Coronary artery (tissue), 2 donors: ENCODE data around the gene CCND1.

Experiments
- DNase-seq: peaks from one replicate; pipeline ENCODE4 v3.0.0-alpha.2; 2017; ENCODE audit warnings: low spot score
- H3K27ac ChIP-seq, 2 donors: fragments of 200-600 bp; sonication (generic); one replicate each; pipeline ENCODE4 v1.5.1; 2016 to 2019
- H3K4me3 ChIP-seq: fragments of 200-600 bp; sonication (generic); 2 replicates; pipeline ENCODE4 v1.5.1; 2016; ENCODE audit warnings: mild to moderate bottlenecking, moderate library complexity
- TF ChIP-seq, protein P1 (sequence below): fragments of 200-600 bp; sonication (generic); IDR thresholded peaks from one replicate; pipeline ENCODE4 v1.5.1; 2019; ENCODE audit warnings: antibody characterized with exemption

The CCND1 gene

DNA sequence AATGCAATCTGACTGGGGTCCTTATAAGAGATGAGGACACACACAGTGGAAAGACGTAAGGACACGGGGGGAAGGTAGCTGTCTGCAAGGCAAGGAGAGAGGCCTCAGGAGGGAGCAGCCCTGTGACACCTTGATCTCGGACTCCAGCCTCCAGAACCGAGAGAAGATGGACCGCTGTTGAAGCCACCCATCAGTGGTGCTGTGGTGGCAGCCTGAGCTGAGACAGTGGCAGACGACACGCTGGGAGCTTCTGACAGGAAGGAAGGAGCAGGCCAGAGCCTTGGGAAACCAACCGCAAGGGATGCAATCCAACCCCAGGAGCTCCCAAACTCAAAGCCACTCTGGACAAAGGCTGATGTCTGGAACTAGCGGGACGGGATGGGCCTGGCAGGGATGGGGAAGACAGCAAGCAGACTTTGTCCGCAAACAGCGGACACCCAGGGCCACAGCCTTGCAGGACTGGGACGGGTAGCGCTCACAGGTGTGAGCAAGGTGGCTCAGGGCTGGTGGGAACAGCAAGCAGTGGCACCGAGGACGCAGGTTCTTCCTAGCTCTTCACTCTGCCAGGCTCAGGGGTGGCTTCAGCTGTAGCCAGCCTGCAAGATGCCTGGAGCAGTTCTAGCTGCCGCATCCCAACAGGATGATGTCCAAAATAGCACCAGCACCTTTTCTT, 23.3 kb downstream of the CCND1 start:
- no peak for DNase-seq
- Histone ChIP-seq H3K27ac (no peak overlapping the region), H3K4me3 (no peak overlapping the region)
- TF ChIP-seq, protein P1, sequence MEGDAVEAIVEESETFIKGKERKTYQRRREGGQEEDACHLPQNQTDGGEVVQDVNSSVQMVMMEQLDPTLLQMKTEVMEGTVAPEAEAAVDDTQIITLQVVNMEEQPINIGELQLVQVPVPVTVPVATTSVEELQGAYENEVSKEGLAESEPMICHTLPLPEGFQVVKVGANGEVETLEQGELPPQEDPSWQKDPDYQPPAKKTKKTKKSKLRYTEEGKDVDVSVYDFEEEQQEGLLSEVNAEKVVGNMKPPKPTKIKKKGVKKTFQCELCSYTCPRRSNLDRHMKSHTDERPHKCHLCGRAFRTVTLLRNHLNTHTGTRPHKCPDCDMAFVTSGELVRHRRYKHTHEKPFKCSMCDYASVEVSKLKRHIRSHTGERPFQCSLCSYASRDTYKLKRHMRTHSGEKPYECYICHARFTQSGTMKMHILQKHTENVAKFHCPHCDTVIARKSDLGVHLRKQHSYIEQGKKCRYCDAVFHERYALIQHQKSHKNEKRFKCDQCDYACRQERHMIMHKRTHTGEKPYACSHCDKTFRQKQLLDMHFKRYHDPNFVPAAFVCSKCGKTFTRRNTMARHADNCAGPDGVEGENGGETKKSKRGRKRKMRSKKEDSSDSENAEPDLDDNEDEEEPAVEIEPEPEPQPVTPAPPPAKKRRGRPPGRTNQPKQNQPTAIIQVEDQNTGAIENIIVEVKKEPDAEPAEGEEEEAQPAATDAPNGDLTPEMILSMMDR, result no peak

DNA sequence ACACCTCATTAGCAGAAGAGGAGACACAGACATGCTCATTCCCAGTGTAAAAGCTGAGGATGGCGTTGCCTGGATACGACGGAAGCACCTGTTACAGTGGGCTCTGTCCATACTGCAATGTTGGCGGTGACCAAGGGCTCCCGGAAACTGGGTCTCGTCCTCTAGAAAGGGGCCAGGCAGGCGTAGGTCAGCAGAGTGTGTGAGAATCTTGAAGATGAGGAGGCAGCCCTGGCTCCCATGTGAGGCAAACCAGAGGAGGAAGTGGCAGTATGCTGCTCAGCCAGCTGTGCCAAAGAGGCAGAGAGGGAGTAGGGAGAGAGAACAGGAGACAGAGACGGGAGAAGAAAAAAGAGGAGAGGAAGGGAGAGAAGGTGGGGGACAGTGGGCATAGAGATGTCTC, 23.9 kb downstream of the CCND1 start:
- DNase-seq, result peak; percentile 62
- no peak overlapping the region for H3K4me3 ChIP-seq
- TF ChIP-seq, protein P1, result no peak
- no peak overlapping the region for H3K27ac ChIP-seq

DNA sequence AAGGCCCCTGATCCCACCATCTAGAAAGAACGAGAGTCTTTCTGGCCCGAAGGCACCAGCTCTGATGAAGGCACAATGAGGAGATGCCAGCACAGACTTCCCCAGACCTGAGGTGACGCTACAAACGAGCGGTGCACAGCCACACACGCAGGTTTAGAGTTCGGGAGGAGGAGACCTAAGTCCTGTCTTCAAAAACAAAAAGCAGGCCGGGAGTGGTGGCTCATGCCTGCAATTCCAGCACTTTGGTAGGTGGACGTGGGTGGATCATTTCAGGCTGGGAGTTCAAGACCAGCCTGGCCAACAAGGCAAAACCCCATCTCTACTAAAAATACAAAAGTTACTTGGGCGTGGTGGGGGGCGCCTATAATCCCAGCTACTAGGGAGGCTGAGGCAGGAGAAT, 24.7 kb downstream of the CCND1 start:
- DNase-seq, result no peak
- Histone ChIP-seq H3K4me3 (no peak overlapping the region), H3K27ac (no peak overlapping the region)
- TF ChIP-seq, protein P1, result no peak

DNA sequence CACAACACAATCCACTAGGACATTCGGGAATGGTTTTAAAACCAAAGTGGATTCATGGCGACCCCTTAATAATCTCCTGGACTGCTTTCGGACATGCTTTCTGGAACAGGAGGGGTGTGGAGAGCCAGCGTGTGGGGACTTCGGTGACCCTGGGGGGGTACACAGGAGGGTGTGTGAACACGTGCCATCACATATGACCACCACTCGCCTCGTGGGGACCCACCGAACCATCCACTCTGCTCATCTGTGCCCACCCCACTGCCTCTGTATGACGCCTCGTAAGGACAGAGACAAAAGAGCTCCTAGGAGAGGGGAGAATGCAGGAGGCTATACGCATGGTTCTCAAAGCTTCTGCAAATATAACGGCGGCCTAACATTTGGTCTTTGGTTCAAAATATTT, 25.3 kb downstream of the CCND1 start:
- TF ChIP-seq, protein P1, result no peak
- no peak overlapping the region for H3K27ac ChIP-seq
- H3K4me3 ChIP-seq, result no peak overlapping the region
- DNase-seq, result no peak

DNA sequence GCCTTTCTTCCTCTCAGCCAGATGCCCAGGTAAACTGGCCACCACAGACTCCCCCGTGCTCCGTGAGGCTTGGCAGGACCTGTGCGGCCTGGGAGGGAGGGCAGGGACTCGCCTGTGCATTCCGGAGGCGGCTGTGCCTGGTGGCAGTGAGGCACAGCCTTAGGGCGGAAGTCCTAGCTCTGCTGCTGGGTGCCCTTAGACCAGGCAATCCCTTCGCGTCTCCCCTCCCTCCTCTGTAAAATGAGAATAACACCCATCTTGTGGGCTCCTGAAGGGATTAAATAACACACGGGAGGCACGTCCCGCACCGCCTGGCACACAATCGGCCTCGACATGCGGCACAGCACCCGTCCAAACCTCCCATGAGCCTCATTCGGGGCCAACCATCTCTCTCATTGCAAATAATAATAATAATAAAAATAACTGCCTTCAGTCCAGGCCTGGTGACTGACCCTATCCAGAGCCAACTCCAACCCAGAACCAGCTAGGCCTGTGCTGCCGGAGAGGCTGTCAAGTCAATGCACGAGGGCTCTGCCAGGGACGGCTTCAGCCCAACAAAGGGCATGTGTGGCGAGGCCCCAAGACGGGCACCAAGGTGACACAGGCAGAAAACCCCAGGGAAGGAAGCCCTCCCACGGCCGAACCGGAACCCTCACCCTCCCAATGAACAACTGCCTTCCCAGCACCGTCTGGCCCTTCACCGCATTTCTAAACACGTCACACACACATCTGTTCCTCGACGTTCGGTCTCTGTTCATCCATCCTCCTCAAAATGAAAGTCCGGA, 26.0 kb downstream of the CCND1 start:
- TF ChIP-seq, protein P1, result no peak
- no peak for DNase-seq
- Histone ChIP-seq H3K27ac (no peak overlapping the region), H3K4me3 (no peak overlapping the region)

DNA sequence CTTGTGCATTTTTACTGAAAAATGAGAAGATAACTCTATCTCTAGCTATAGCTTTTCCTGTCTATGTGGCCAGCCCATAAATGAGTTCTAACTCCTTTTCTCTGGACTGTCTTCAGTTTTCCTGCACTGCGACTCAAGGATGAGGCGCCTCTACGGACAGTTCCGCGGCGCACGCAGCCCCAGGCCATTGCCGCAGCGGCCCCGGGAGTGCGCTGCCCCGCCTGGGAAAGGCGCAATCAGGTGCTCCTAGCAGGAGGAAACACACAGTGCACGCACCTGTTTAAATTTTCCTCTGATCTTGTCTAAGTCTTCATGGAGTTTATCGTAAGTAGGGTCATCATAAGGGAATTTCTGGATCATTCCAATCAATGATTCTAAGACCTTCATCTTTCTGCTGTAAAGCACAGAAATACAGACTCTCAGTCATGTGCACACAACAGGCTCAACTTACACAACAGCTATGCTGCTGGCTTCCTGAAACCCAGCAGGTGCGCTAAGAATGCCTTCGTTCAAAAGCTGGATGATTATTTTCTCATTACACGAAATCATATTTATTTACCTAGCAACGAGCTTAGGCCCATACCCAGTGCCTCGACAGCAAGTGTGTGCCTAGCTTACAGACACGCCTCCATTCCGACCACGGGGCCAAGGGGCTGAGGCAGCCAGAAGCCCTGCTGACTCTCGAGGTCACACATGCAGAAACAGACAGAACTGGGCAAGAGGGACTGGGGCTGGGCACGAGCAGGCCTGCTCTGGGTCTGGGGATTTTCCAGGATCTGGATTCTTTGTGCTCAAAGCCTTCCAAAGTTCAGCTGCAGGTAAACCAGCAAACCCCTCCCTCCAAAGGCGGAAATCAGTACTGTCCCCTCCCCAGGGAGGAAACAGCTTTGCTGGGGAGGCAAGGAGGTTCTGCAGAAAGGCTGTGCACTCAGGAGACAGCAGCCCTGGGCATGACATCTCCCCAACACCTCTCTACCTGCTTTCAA, 27.0 kb downstream of the CCND1 start:
- no peak for DNase-seq
- TF ChIP-seq, protein P1, result no peak
- H3K4me3 ChIP-seq, result no peak overlapping the region
- H3K27ac ChIP-seq, result no peak overlapping the region
